Spleen (tissue), 11 donors: ENCODE data around the gene OXTR. TPM values are rescaled to one million over a fixed set of nuclear protein-coding genes. Genes with fewer than 3 reads are reported as not detected.

Source experiments
- DNase-seq: peaks from one replicate; pipeline ENCODE4 v3.0.0-alpha.2; 2020
- H3K27ac ChIP-seq, 8 donors: fragments of 200-600 bp; sonication (generic) in 7 of 8; 1 replicate in 4 of 8; 2 replicates in 4 of 8; pipeline versions ENCODE4 v1.5.0 to v1.8.0; 2016 to 2021; ENCODE audit warnings: inconsistent platforms in 4 of 8, mild to moderate bottlenecking in 4 of 8, moderate library complexity in 1 of 8
- H3K27me3 ChIP-seq, 7 donors: fragments of 200-600 bp; sonication (generic) in 6 of 7; replicated peaks in 1 of 7; 1 replicate in 4 of 7; 2 replicates in 3 of 7; pipeline versions ENCODE4 v1.5.0 to v1.8.0; 2016 to 2021; ENCODE audit warnings: inconsistent platforms in 3 of 7, mild to moderate bottlenecking in 1 of 7
- H3K36me3 ChIP-seq, 6 donors: fragments of 200-600 bp; sonication (generic) in 5 of 6; 1 replicate in 4 of 6; 2 replicates in 2 of 6; pipeline versions ENCODE4 v1.5.0 to v1.8.0; 2016 to 2021; ENCODE audit warnings: inconsistent platforms in 2 of 6
- H3K4me1 ChIP-seq, 6 donors: fragments of 200-600 bp; sonication (generic) in 5 of 6; 1 replicate in 3 of 6; 2 replicates in 3 of 6; pipeline versions ENCODE4 v1.5.0 to v1.8.0; 2016 to 2021; ENCODE audit warnings: inconsistent platforms in 3 of 6
- H3K4me3 ChIP-seq, 8 donors: fragments of 200-600 bp; sonication (generic) in 7 of 8; 1 replicate in 4 of 8; 2 replicates in 4 of 8; pipeline versions ENCODE4 v1.5.0 to v1.8.0; 2016 to 2021; ENCODE audit warnings: inconsistent platforms in 4 of 8, mild to moderate bottlenecking in 4 of 8, moderate library complexity in 2 of 8
- H3K9me3 ChIP-seq, 8 donors: fragments of 200-600 bp; sonication (generic) in 7 of 8; 1 replicate in 4 of 8; 2 replicates in 4 of 8; pipeline versions ENCODE4 v1.5.0 to v1.8.0; 2016 to 2021; ENCODE audit warnings: inconsistent platforms in 4 of 8
- CTCF ChIP-seq, 11 experiments: fragments of 200-600 bp in 7 of 11; fragments of 450-650 bp in 4 of 11; sonication (generic) in 4 of 11; IDR thresholded peaks in 8 of 11; conservative IDR thresholded peaks in 3 of 11; 1 replicate in 7 of 11; 2 replicates in 4 of 11; pipeline versions ENCODE4 v1.4.0 to v1.8.0; 2016 to 2021; ENCODE audit warnings: antibody characterized with exemption in 11 of 11, inconsistent platforms in 4 of 11, mild to moderate bottlenecking in 1 of 11
- POLR2A ChIP-seq, 3 donors: fragments of 450-650 bp; IDR thresholded peaks; one replicate each; pipeline ENCODE4 v1.5.1; 2017; ENCODE audit warnings: antibody characterized with exemption in 3 of 3, mild to moderate bottlenecking in 1 of 3
- POLR2AphosphoS5 ChIP-seq, 3 donors: sonication (generic); formaldehyde crosslinking; IDR thresholded peaks; one replicate each; pipeline ENCODE4 v1.5.1; 2017; ENCODE audit warnings: antibody characterized with exemption in 3 of 3
- WGBS, 5 donors: extraction: QIAGEN DNeasy Blood & Tissue Kit in 3 of 5; methylation state at CpG; one replicate each; pipeline versions ENCODE4 v1.1.5 to v1.1.7; 2013 to 2018; 5-methylcytosine and 5-hydroxymethylcytosine counted together
- intact Hi-C: fragments of 100-400 bp; cut with DNase I; formaldehyde crosslinking; loops from one replicate; pipeline ENCODE4 v1.15.0; 2023; ENCODE audit warnings: low total_unique reads
- polyA plus RNA-seq, 3 donors: library from polyadenylated mRNA; stranded (reverse); fragments of 200-250 nt; gene quantifications; one replicate each; pipeline ENCODE4 v1.2.1, GENCODE V29; 2013
- total RNA-seq, 7 donors: library from RNA; depleted of rRNA in 3 of 7; stranded (reverse); fragments of >200 nt in 3 of 7; fragmentation: NEBNext Ultra II Directional in 4 of 7; extraction: Animal tissue kit (Norgen Biotek cat#: 25700) in 4 of 7; gene quantifications; one replicate each; pipeline versions ENCODE4 v1.1.0 to v1.2.1, GENCODE V29; 2016 to 2021
- donor health status: healthy with polysubstance abuse.
- donor health status: DM: no; HTN: no; CAD: no; lungs with moderate emphysema.
- donor health status: DM: no; HTN: no; CAD: no.
- donor health status: Bipolar disorder and iron deficiency.
- donor health status: healthy.
- donor health status: DM: no; HTN: no; CAD: no.
- donor health status: DM: yes; HTN: yes; CAD: no.

Gene OXTR
- total and polyA plus RNA-seq, 10 donors = 0.19 to 1.4 (median 0.43) TPM

- Histone ChIP-seq H3K4me1 (no peaks in the 10 kb centered on the region), H3K27ac (no peak overlapping the region), H3K27me3 (peaks cover 0 to 25% (median 0%) of the 10 kb centered on the region in 7 donors), H3K4me3 (no peak overlapping the region), H3K36me3 (no peaks in the 10 kb centered on the region), H3K9me3 (no peaks in the 10 kb centered on the region)
- no peak for DNase-seq
- TF ChIP-seq POLR2AphosphoS5 (IDR thresholded peaks at IDR 0.05) (no peak), POLR2A (IDR thresholded peaks at IDR 0.05) (no peak), CTCF (IDR thresholded peaks at IDR 0.05 in 8 of 11, conservative IDR thresholded peaks at IDR 0.05 in 3 of 11) (no peak)
- intact Hi-C loops = no loop called here
- 69 to 86% (median 85%) methylated on average over 4 of the region's 4 CpGs for WGBS, 5 donors
These were observed 7.0 kb upstream of the OXTR start for GRCh38 chr3:8776406-8776805.

GRCh38 chr3:8775602-8776001 lies 6.2 kb upstream of the OXTR start:
- H3K9me3 ChIP-seq = no peaks in the 10 kb centered on the region
- H3K36me3 ChIP-seq = no peaks in the 10 kb centered on the region
- H3K4me3 ChIP-seq = no peak overlapping the region
- intact Hi-C loops = no loop called here
- no peak for TF ChIP-seq CTCF (IDR thresholded peaks at IDR 0.05 in 8 of 11, conservative IDR thresholded peaks at IDR 0.05 in 3 of 11)
- no peak for TF ChIP-seq POLR2AphosphoS5 (IDR thresholded peaks at IDR 0.05)
- TF ChIP-seq POLR2A (IDR thresholded peaks at IDR 0.05) = no peak
- no peak for DNase-seq
- no peaks in the 10 kb centered on the region for H3K4me1 ChIP-seq
- WGBS, 5 donors = 89 to 94% (median 91%) methylated on average over 6 of the region's 6 CpGs
- H3K27me3 ChIP-seq = peaks cover 0 to 33% (median under 1%) of the 10 kb centered on the region in 7 donors
- H3K27ac ChIP-seq = no peak overlapping the region

GRCh38 chr3:8775181-8775580 lies 5.8 kb upstream of the OXTR start:
- intact Hi-C loops = no loop called here
- Histone ChIP-seq H3K27ac (no peak overlapping the region), H3K27me3 (peaks cover 0 to 37% (median 5%) of the 10 kb centered on the region in 7 donors), H3K9me3 (no peaks in the 10 kb centered on the region), H3K4me3 (no peak overlapping the region), H3K36me3 (no peaks in the 10 kb centered on the region), H3K4me1 (no peaks in the 10 kb centered on the region)
- TF ChIP-seq POLR2AphosphoS5 (IDR thresholded peaks at IDR 0.05) (no peak), CTCF (IDR thresholded peaks at IDR 0.05 in 8 of 11, conservative IDR thresholded peaks at IDR 0.05 in 3 of 11) (no peak), POLR2A (IDR thresholded peaks at IDR 0.05) (no peak)
- no peak for DNase-seq
- WGBS, 5 donors = 88 to 96% (median 90%) methylated on average over 5 of the region's 5 CpGs

GRCh38 chr3:8773941-8774542 lies 4.6 kb upstream of the OXTR start:
- no peak for DNase-seq
- WGBS, 5 donors = 82 to 92% (median 89%) methylated on average over 5 of the region's 5 CpGs
- H3K27ac ChIP-seq = no peak overlapping the region
- H3K27me3 ChIP-seq = peaks cover 0 to 48% (median 15%) of the 10 kb centered on the region in 7 donors
- H3K9me3 ChIP-seq = no peaks in the 10 kb centered on the region
- no peak for TF ChIP-seq POLR2A (IDR thresholded peaks at IDR 0.05)
- no peak for TF ChIP-seq POLR2AphosphoS5 (IDR thresholded peaks at IDR 0.05)
- no peak for TF ChIP-seq CTCF (IDR thresholded peaks at IDR 0.05 in 8 of 11, conservative IDR thresholded peaks at IDR 0.05 in 3 of 11)
- H3K4me3 ChIP-seq = no peak overlapping the region
- H3K36me3 ChIP-seq = no peaks in the 10 kb centered on the region
- peaks cover 5 to 11% (median 8%) of the 10 kb centered on the region in 6 donors for H3K4me1 ChIP-seq
- intact Hi-C loops = no loop called here
